Retinal pigment epithelial cell (primary cell): ENCODE data around the gene TBC1D22A.

Experiments used
- DNase-seq: peaks from one replicate; pipeline ENCODE4 v3.0.0-alpha.2; 2010; ENCODE audit warnings: low read depth
- H3K4me3 ChIP-seq: 2 replicates; pipeline ENCODE4 v1.5.1; 2011; ENCODE audit warnings: mild to moderate bottlenecking, low read length, control low read depth, moderate library complexity
- TF ChIP-seq, protein P1 (sequence below): conservative IDR thresholded peaks from 2 replicates; pipeline ENCODE4 v1.5.1; 2011; ENCODE audit warnings: low read depth, low read length, control low read depth, inconsistent platforms

Gene TBC1D22A

DNA sequence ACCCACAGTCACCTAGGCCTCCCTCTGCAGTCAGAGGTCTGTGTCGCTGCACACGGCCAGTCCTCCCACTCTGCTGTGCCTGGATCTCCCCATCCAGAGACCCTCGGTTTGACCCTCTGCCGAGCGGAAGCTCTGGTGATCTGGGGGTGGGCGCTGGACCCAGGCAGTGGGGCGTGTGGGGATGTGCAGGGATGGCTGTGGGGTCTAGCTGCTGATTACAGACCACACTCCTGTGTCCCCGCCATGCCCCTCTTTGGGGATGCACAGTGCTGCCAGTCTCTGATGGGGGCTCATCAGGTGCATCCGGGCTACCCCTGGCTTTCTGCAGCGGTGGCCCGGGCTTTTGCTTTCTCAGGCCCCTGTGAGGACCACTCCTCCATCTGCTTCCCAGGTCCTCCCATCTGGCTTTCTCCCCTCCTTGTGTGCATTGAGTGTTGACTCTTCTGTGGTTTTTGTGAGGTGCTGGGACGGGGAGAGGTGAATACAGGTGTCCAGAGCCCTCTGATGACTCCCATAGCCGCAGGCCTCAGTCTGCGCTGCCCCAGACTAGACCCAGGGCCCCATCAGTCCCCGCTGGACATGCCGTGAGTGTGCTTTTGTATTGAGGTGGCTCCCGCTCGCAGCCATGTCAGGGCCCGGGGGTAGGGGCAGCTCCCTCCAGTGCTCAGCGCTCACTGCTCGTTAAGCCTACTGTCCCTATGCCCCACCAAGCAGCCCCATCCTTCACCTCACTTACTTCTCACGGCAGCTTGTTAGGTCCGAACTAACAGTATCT lies 251.6 kb downstream of the TBC1D22A start:
- DNase-seq, result no peak
- no peak overlapping the region for H3K4me3 ChIP-seq
- TF ChIP-seq, protein P1, sequence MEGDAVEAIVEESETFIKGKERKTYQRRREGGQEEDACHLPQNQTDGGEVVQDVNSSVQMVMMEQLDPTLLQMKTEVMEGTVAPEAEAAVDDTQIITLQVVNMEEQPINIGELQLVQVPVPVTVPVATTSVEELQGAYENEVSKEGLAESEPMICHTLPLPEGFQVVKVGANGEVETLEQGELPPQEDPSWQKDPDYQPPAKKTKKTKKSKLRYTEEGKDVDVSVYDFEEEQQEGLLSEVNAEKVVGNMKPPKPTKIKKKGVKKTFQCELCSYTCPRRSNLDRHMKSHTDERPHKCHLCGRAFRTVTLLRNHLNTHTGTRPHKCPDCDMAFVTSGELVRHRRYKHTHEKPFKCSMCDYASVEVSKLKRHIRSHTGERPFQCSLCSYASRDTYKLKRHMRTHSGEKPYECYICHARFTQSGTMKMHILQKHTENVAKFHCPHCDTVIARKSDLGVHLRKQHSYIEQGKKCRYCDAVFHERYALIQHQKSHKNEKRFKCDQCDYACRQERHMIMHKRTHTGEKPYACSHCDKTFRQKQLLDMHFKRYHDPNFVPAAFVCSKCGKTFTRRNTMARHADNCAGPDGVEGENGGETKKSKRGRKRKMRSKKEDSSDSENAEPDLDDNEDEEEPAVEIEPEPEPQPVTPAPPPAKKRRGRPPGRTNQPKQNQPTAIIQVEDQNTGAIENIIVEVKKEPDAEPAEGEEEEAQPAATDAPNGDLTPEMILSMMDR, result no peak

DNA sequence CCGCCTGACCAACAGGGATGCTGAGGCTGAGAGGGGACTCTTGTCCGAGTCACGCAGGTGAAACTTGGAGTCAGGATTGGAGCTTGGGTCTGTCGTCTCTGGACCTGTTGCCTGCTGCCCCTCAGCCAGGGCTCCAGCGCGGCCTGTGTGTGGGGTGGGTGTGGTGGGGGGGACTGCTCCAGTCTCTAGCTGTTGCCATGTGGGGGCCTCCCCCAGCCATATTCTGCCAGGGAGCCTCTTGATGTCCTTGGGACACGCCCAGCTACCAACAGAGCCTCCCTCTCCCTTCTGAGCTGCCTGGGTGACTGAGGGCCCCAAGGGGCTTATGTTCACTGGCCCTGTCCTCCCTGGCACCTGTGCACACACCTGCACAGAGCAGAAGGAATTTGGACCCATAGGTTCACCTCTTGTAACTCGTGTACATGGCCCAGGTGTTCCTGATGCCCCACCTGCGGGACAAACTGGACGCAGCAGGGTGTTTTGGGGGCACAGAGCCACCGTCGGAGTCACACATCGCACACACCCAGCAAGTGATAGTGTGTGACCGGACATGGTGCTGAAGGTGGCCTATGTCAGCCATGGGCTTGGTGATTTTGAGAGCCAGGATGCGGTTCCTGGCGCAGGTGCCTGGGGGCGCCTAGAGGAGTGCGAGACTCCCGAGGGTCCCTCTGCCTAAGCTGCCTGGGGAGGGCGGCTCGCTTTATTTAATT lies 252.3 kb downstream of the TBC1D22A start:
- H3K4me3 ChIP-seq, result no peak overlapping the region
- TF ChIP-seq, protein P1, result no peak
- DNase-seq, result no peak

DNA sequence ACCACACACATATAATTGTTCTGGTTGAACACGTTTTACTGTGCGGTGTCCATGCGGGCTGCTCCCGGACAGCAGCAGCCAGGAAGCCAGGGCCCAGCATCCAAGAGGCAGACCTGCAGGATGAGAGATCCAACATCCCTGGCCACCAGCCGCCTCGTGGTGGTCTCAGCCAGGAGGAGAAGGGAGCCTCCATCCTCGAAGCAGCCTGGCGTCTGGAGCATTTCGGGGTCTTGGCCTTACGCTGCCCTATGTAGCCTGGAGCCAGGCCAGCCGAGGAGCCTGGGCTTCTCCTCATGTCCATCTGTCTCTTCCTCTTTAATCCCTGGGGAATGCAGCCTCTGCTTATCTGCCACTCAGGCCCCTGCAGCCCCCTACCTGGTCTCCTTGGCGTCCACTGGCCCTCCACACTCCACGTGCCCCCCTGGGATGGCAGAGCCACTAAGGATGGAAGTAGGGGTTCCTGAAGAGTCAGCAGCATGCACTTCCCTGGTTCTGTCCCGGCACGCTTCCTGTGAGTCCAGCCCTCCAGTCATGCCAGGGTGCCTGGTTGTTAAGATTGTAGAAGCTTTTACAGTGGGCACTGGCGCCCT lies 253.2 kb downstream of the TBC1D22A start:
- no peak overlapping the region for H3K4me3 ChIP-seq
- DNase-seq, result no peak
- TF ChIP-seq, protein P1, result no peak

DNA sequence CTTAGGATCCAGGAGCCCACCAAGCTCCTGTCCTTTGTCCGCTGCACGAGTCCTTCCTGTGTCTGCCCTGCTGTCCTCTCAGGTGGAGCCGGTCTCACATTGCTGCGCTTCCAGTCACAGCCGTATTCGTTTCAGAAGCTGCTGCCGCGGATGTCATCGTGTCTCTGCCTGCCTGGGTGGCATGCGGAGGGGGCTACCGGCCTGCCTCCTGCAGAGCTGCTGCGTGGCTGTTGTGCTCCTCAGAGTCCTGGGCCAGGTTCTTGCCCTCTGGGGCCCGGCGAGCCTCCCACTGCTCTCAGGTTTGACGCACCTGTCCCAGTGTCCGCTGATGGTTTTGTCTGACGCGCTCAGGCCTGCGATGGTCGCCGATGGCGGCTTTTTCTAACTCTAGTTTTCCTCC lies 254.2 kb downstream of the TBC1D22A start:
- TF ChIP-seq, protein P1, result no peak
- no peak for DNase-seq
- H3K4me3 ChIP-seq, result no peak overlapping the region

DNA sequence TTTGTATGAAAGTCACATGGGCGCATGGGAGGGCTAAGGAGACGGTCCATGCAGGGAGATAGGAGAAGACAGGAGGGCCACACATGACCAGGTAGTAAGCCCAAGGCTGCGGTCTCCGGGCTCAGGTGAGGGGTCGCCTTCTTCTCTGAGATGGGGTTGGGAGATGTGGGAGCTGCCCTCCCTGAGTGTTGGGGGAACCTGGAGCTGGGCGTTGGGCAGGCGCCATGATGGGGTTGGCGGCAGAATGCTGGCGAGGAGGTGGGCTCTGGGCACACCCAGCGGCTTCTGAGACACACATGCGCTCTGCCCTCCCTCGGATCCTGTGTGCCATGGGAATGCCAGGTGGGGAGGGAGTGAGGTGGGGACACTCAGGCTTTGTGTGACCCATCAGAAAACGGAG lies 254.8 kb downstream of the TBC1D22A start:
- DNase-seq, result no peak
- TF ChIP-seq, protein P1, result no peak

DNA sequence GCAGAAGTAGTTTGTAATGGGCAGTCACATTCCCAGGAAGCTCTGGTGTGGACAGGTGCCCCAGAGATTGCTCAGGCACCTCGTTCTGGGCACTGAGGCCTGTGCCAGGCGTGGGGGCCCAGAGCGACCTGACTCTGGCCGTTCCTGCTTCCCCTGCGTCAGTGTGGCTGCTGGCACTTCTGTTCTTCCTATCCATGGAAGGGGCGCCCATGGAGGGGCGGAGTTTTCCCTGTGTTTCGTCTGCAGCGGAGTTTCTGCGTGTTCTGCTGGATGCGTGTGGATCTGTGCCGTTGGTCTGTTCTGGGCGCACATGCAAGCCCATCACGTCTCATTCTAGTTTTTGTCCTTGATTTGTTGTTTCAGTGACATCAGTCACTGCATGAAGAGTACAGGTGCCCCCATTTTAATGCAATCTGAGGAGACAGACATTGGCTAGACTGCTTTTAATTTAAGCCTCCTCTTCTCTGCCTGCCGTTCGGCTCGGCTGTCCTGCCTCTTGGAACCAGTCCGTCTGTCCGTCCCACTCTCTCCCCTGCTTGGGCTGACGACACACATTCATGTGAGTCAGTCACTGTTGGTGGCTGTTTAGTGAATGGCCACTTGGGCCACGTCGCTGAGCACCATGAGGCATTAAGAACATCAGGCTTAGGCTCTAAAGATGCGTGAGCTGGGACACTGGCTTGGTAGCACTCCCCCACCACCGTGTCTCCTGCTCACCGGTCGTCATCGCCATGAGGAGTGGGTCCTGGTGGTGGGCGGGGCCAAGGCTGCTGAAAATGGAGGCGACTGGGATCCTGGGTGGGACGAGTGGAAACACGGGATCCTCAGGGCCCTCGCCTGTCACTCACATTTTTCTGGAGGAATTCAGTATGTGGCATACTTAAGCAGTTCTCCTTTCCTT lies 255.8 kb downstream of the TBC1D22A start:
- DNase-seq, result no peak
- no peak overlapping the region for H3K4me3 ChIP-seq
- TF ChIP-seq, protein P1, result no peak

More for the DNA sequence above, 254.8 kb downstream of the TBC1D22A start:
- no peak overlapping the region for H3K4me3 ChIP-seq
